SW480 (cell line): ENCODE measurements around the gene SLC5A1.
"Not testable (repeated sequence)": the region's sequence is repeated elsewhere in the genome, so short reads cannot be mapped to it uniquely, and the experiment has no call there.

Experiments used
- DNase-seq: peaks from one replicate; pipeline ENCODE4 v3.0.0-alpha.2; 2016; ENCODE audit warnings: low spot score

Gene SLC5A1

GRCh38 chr22:32144496-32145274 lies 101.6 kb downstream of the SLC5A1 start:
- no peak for DNase-seq

GRCh38 chr22:32147128-32147527 lies 104.1 kb downstream of the SLC5A1 start:
- not testable (repeated sequence) for DNase-seq

GRCh38 chr22:32148372-32148771 lies 105.3 kb downstream of the SLC5A1 start:
- DNase-seq = not testable (repeated sequence)

- not testable (repeated sequence) for DNase-seq
Observed at GRCh38 chr22:32150647-32151046, 107.6 kb downstream of the SLC5A1 start.

GRCh38 chr22:32151641-32152040 lies 108.6 kb downstream of the SLC5A1 start:
- DNase-seq = not testable (repeated sequence)

- DNase-seq = not testable (repeated sequence)
Observed at GRCh38 chr22:32154727-32155126, 111.7 kb downstream of the SLC5A1 start.

- DNase-seq = not testable (repeated sequence)
Observed at GRCh38 chr22:32157632-32158031, 114.6 kb downstream of the SLC5A1 start.

- no peak for DNase-seq
Observed at GRCh38 chr22:32158712-32159533, 115.9 kb downstream of the SLC5A1 start, which contains the start of gene C22orf42. Gene C22orf42, minus strand, starts transcription at chr22:32159303. Its CDS starts 88 bp downstream, at chr22:32159215.

GRCh38 chr22:32160411-32160810 lies 117.3 kb downstream of the SLC5A1 start:
- not testable (repeated sequence) for DNase-seq
